ENCODE results near the gene CBX6.

The CBX6 gene

GRCh38 chr22:38849811-38850210 lies 22.2 kb downstream of the CBX6 start:
- Histone ChIP-seq H3K4me1 (no peaks in the 10 kb centered on the region), H3K79me2 (no peaks in the 10 kb centered on the region), H3K4me3 (ENCODE audit: low read depth, low read length) (no peak overlapping the region), H2AFZ (no peak overlapping the region), H3K27me3 (ENCODE audit: control insufficient read depth, insufficient read depth, low read length) (no peaks in the 10 kb centered on the region), H3K9me3 (ENCODE audit: control insufficient read depth, low read length) (no peaks in the 10 kb centered on the region), H3K9ac (no peak overlapping the region), H3K36me3 (ENCODE audit: control insufficient read depth, insufficient read depth, low read length) (no peaks in the 10 kb centered on the region), H3K27ac (no peak overlapping the region), H3K4me2 (ENCODE audit: low read length) (no peak overlapping the region)
- TF ChIP-seq, protein P1, sequence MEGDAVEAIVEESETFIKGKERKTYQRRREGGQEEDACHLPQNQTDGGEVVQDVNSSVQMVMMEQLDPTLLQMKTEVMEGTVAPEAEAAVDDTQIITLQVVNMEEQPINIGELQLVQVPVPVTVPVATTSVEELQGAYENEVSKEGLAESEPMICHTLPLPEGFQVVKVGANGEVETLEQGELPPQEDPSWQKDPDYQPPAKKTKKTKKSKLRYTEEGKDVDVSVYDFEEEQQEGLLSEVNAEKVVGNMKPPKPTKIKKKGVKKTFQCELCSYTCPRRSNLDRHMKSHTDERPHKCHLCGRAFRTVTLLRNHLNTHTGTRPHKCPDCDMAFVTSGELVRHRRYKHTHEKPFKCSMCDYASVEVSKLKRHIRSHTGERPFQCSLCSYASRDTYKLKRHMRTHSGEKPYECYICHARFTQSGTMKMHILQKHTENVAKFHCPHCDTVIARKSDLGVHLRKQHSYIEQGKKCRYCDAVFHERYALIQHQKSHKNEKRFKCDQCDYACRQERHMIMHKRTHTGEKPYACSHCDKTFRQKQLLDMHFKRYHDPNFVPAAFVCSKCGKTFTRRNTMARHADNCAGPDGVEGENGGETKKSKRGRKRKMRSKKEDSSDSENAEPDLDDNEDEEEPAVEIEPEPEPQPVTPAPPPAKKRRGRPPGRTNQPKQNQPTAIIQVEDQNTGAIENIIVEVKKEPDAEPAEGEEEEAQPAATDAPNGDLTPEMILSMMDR (IDR thresholded peaks at IDR 0.05), result no peak

GRCh38 chr22:38846412-38846811 lies 25.6 kb downstream of the CBX6 start:
- H3K4me1 ChIP-seq, result no peaks in the 10 kb centered on the region
- no peak overlapping the region for H2AFZ ChIP-seq
- H3K36me3 ChIP-seq (ENCODE audit: control insufficient read depth, insufficient read depth, low read length), result no peaks in the 10 kb centered on the region
- H3K27me3 ChIP-seq (ENCODE audit: control insufficient read depth, insufficient read depth, low read length), result no peaks in the 10 kb centered on the region
- no peaks in the 10 kb centered on the region for H3K79me2 ChIP-seq
- TF ChIP-seq, protein P1 (IDR thresholded peaks at IDR 0.05), result no peak
- no peak overlapping the region for H3K9ac ChIP-seq
- H3K4me3 ChIP-seq (ENCODE audit: low read depth, low read length), result no peak overlapping the region
- H3K27ac ChIP-seq, result no peak overlapping the region
- no peaks in the 10 kb centered on the region for H3K9me3 ChIP-seq (ENCODE audit: control insufficient read depth, low read length)
- no peak overlapping the region for H3K4me2 ChIP-seq (ENCODE audit: low read length)

- no peaks in the 10 kb centered on the region for H3K36me3 ChIP-seq (ENCODE audit: control insufficient read depth, insufficient read depth, low read length)
- TF ChIP-seq, protein P1 (IDR thresholded peaks at IDR 0.05), result no peak
- H3K4me1 ChIP-seq, result no peaks in the 10 kb centered on the region
- H3K9me3 ChIP-seq (ENCODE audit: control insufficient read depth, low read length), result no peaks in the 10 kb centered on the region
- H3K27ac ChIP-seq, result no peak overlapping the region
- no peak overlapping the region for H3K4me3 ChIP-seq (ENCODE audit: low read depth, low read length)
- H2AFZ ChIP-seq, result no peak overlapping the region
- H3K4me2 ChIP-seq (ENCODE audit: low read length), result no peak overlapping the region
- no peaks in the 10 kb centered on the region for H3K79me2 ChIP-seq
- H3K27me3 ChIP-seq (ENCODE audit: control insufficient read depth, insufficient read depth, low read length), result no peaks in the 10 kb centered on the region
- no peak overlapping the region for H3K9ac ChIP-seq
These were observed 26.8 kb downstream of the CBX6 start for GRCh38 chr22:38845004-38845740.

- Histone ChIP-seq H3K9ac (no peak overlapping the region), H3K9me3 (ENCODE audit: control insufficient read depth, low read length) (no peaks in the 10 kb centered on the region), H3K4me2 (ENCODE audit: low read length) (peak overlapping the region; percentile 69), H3K36me3 (ENCODE audit: control insufficient read depth, insufficient read depth, low read length) (no peaks in the 10 kb centered on the region), H3K4me3 (ENCODE audit: low read depth, low read length) (peak overlapping the region; percentile 34), H3K4me1 (no peaks in the 10 kb centered on the region), H2AFZ (peak overlapping the region; percentile 53), H3K79me2 (no peaks in the 10 kb centered on the region), H3K27ac (no peak overlapping the region), H3K27me3 (ENCODE audit: control insufficient read depth, insufficient read depth, low read length) (no peaks in the 10 kb centered on the region)
- TF ChIP-seq, protein P1 (IDR thresholded peaks at IDR 0.05), result no peak
These were observed 27.6 kb downstream of the CBX6 start for GRCh38 chr22:38844315-38845003.

All from parathyroid adenoma (tissue), 2 donors.